DND-41 (cell line): ENCODE data around the gene DEAF1.
A peak's percentile ranks its signal among the peaks of the same experiment; 100 is the strongest.

Source experiments
- ATAC-seq: fragments of 200-7000 bp; cut with Tn5 transposase; 3 replicates; pipeline ENCODE4 v1.9.1; 2021; ENCODE audit warnings: low read depth; ENCODE audit not compliant: insufficient read depth
- DNase-seq: peaks from one replicate; pipeline ENCODE4 v3.0.0-alpha.2; 2020
- H2AFZ ChIP-seq: 2 replicates; pipeline ENCODE4 v1.6.0; 2012; ENCODE audit warnings: low read depth, low read length
- H3K27ac ChIP-seq: 2 replicates; pipeline ENCODE4 v1.5.1; 2012; ENCODE audit warnings: low read length, inconsistent platforms
- H3K27me3 ChIP-seq: fragments of 200-600 bp; sonication (generic); 2 replicates; pipeline ENCODE4 v1.6.0; 2012; ENCODE audit warnings: low read length, mild to moderate bottlenecking, inconsistent platforms; ENCODE audit not compliant: insufficient read depth, poor library complexity
- H3K36me3 ChIP-seq: 2 replicates; pipeline ENCODE4 v1.5.1; 2012; ENCODE audit warnings: low read length, inconsistent platforms; ENCODE audit not compliant: insufficient read depth
- H3K4me1 ChIP-seq: 2 replicates; pipeline ENCODE4 v1.5.1; 2012; ENCODE audit warnings: mild to moderate bottlenecking, low read length; ENCODE audit not compliant: insufficient read depth
- H3K4me2 ChIP-seq: 2 replicates; pipeline ENCODE4 v1.6.0; 2012; ENCODE audit warnings: mild to moderate bottlenecking, moderate library complexity, low read length, inconsistent platforms; ENCODE audit not compliant: insufficient read depth
- H3K4me3 ChIP-seq, 2 experiments: fragments of 200-600 bp in 1 of 2; shearing (Covaris generic) in 1 of 2; 2 replicates each; pipeline ENCODE4 v1.5.1; 2012 to 2016; ENCODE audit warnings: inconsistent platforms in 2 of 2, low read length in 2 of 2, mild to moderate bottlenecking in 2 of 2, low read depth in 1 of 2, moderate library complexity in 1 of 2
- H3K79me2 ChIP-seq: 2 replicates; pipeline ENCODE4 v1.6.0; 2012; ENCODE audit warnings: low read length, inconsistent platforms; ENCODE audit not compliant: insufficient read depth
- H3K9ac ChIP-seq: 2 replicates; pipeline ENCODE4 v1.6.0; 2012; ENCODE audit warnings: low read depth, mild to moderate bottlenecking, inconsistent platforms, low read length, moderate library complexity
- H3K9me3 ChIP-seq: 2 replicates; pipeline ENCODE4 v1.5.1; 2012; ENCODE audit warnings: low read length, moderate library complexity, mild to moderate bottlenecking, inconsistent platforms; ENCODE audit not compliant: insufficient read depth, severe bottlenecking
- H4K20me1 ChIP-seq: 2 replicates; pipeline ENCODE4 v1.6.0; 2012; ENCODE audit warnings: low read length; ENCODE audit not compliant: insufficient read depth
- EZH2 ChIP-seq: IDR thresholded peaks from 3 replicates; pipeline ENCODE4 v1.6.1; 2012; ENCODE audit warnings: borderline replicate concordance, low read depth, mild to moderate bottlenecking, moderate library complexity, low read length, inconsistent platforms; ENCODE audit not compliant: severe bottlenecking
- TF ChIP-seq, protein P1 (sequence below): IDR thresholded peaks from 2 replicates; pipeline ENCODE4 v1.5.1; 2012; ENCODE audit warnings: borderline replicate concordance, low read length, moderate library complexity, mild to moderate bottlenecking; ENCODE audit not compliant: poor library complexity, severe bottlenecking; ENCODE audit errors: extremely low read depth

The DEAF1 gene

GRCh38 chr11:688681-689080 is 6.3 kb downstream of the DEAF1 start:
- ATAC-seq (no peak), DNase-seq (no peak)
- H3K9me3 ChIP-seq, result no peaks in the 10 kb centered on the region
- H3K27ac ChIP-seq, result no peak overlapping the region
- H3K79me2 ChIP-seq, result peaks cover 43% of the 10 kb centered on the region
- H3K9ac ChIP-seq, result no peak overlapping the region
- peaks cover 76% of the 10 kb centered on the region for H3K36me3 ChIP-seq
- peaks cover 23% of the 10 kb centered on the region for H3K4me1 ChIP-seq
- TF ChIP-seq, protein P1, sequence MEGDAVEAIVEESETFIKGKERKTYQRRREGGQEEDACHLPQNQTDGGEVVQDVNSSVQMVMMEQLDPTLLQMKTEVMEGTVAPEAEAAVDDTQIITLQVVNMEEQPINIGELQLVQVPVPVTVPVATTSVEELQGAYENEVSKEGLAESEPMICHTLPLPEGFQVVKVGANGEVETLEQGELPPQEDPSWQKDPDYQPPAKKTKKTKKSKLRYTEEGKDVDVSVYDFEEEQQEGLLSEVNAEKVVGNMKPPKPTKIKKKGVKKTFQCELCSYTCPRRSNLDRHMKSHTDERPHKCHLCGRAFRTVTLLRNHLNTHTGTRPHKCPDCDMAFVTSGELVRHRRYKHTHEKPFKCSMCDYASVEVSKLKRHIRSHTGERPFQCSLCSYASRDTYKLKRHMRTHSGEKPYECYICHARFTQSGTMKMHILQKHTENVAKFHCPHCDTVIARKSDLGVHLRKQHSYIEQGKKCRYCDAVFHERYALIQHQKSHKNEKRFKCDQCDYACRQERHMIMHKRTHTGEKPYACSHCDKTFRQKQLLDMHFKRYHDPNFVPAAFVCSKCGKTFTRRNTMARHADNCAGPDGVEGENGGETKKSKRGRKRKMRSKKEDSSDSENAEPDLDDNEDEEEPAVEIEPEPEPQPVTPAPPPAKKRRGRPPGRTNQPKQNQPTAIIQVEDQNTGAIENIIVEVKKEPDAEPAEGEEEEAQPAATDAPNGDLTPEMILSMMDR, result no peak
- TF ChIP-seq EZH2, result no peak
- H3K4me3 ChIP-seq, result no peak overlapping the region
- no peak overlapping the region for H2AFZ ChIP-seq
- H3K27me3 ChIP-seq, result no peaks in the 10 kb centered on the region
- H3K4me2 ChIP-seq, result no peak overlapping the region
- peaks cover 49% of the 10 kb centered on the region for H4K20me1 ChIP-seq

DNA sequence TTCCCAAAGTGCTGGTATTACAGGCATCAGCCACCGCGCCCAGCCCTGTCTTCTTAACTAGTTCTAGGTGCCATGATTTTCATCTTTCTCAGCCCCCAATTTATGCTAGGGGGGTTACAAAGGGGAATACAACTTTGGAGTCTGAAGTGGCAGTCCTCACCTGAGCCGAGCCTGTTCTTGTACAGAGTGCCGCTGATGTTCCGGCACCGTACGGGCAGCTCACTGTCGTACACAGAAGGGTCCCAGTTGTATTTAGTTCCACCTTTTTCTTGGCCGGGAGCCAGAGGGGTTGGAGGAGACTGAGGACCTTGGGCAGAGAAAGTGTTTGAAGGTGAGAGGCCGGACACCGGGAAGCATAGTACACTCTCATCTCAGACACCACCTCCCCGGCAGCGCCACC is 7.3 kb downstream of the DEAF1 start:
- H3K9me3 ChIP-seq, result no peaks in the 10 kb centered on the region
- H3K79me2 ChIP-seq, result peaks cover 34% of the 10 kb centered on the region
- H3K4me1 ChIP-seq, result peaks cover 14% of the 10 kb centered on the region
- no peak overlapping the region for H3K9ac ChIP-seq
- no peak for ATAC-seq
- H3K27ac ChIP-seq, result no peak overlapping the region
- no peak overlapping the region for H2AFZ ChIP-seq
- H4K20me1 ChIP-seq, result peaks cover 42% of the 10 kb centered on the region
- no peaks in the 10 kb centered on the region for H3K27me3 ChIP-seq
- TF ChIP-seq EZH2, result no peak
- TF ChIP-seq, protein P1, result no peak
- no peak overlapping the region for H3K4me2 ChIP-seq
- H3K4me3 ChIP-seq, result no peak overlapping the region
- no peak for DNase-seq
- peaks cover 85% of the 10 kb centered on the region for H3K36me3 ChIP-seq

- Histone ChIP-seq H2AFZ (no peak overlapping the region), H3K36me3 (peaks cover 90% of the 10 kb centered on the region), H4K20me1 (peaks cover 34% of the 10 kb centered on the region), H3K4me2 (no peak overlapping the region), H3K4me3 (no peak overlapping the region), H3K9me3 (no peaks in the 10 kb centered on the region), H3K79me2 (peaks cover 24% of the 10 kb centered on the region), H3K9ac (no peak overlapping the region), H3K4me1 (peaks cover 4% of the 10 kb centered on the region; the same call in 1 of the 2 replicates), H3K27me3 (no peaks in the 10 kb centered on the region), H3K27ac (0 out of 2 replicates have a peak overlapping the region, but pooled peaks have one; percentile 22)
- ATAC-seq, result no peak; the same call in 2 of the 3 replicates
- no peak for DNase-seq
- TF ChIP-seq, protein P1, result no peak
- no peak for TF ChIP-seq EZH2
These were observed 8.4 kb downstream of the DEAF1 start for GRCh38 chr11:686451-687243.
